B cell (primary cell): ENCODE data around the gene CCDC97. TPM values are rescaled to one million over a fixed set of nuclear protein-coding genes. Genes with fewer than 3 reads are reported as not detected.

ENCODE experiments used
- ATAC-seq: fragments of 200-7000 bp; cut with Tn5 transposase; one replicate; pipeline ENCODE4 v1.10.0; 2021; ENCODE audit warnings: low read depth, mild to moderate bottlenecking, moderate number of reproducible peaks, moderate library complexity
- CTCF ChIA-PET: fragments of 350-600 bp; sonication (Branson Sonifier 250); formaldehyde crosslinking; loops from one replicate; lab custom pipeline; 2021; ENCODE audit warnings: antibody characterized with exemption, inconsistent platforms; lab: Charles Lee
- POLR2A ChIA-PET: fragments of 350-600 bp; sonication (Branson Sonifier 250); formaldehyde crosslinking; loops from one replicate; lab custom pipeline; 2021; ENCODE audit warnings: antibody characterized with exemption; lab: Charles Lee
- DNase-seq: peaks from one replicate; pipeline ENCODE4 v3.0.0; 2013
- H2AFZ ChIP-seq: 2 replicates; pipeline ENCODE4 v1.6.1; 2012; ENCODE audit warnings: mild to moderate bottlenecking, low read depth, low read length; ENCODE audit not compliant: insufficient read depth, poor library complexity, severe bottlenecking
- H3K27ac ChIP-seq, 2 donors: 1 replicate in 1 of 2; 2 replicates in 1 of 2; pipeline ENCODE4 v1.5.1; 2012 to 2013; ENCODE audit warnings: low read length in 2 of 2, mild to moderate bottlenecking in 2 of 2, moderate library complexity in 1 of 2
- H3K27me3 ChIP-seq, 4 experiments: fragments of 200-600 bp in 1 of 4; sonication (generic) in 1 of 4; replicated peaks in 1 of 4; 1 replicate in 2 of 4; 2 replicates in 2 of 4; pipeline versions ENCODE4 v1.6.1 to v1.7.0; 2013 to 2016; ENCODE audit warnings: low read length in 3 of 4, mild to moderate bottlenecking in 2 of 4, mixed read lengths in 1 of 4, moderate library complexity in 1 of 4; ENCODE audit not compliant: insufficient read depth in 4 of 4, control insufficient read depth in 3 of 4; ENCODE audit errors: control extremely low read depth in 1 of 4
- H3K36me3 ChIP-seq, 2 experiments: replicated peaks in 1 of 2; 1 replicate in 1 of 2; 2 replicates in 1 of 2; pipeline versions ENCODE4 v1.6.1 to v1.7.1; 2013; ENCODE audit warnings: low read length in 1 of 2; ENCODE audit not compliant: insufficient read depth in 2 of 2, control insufficient read depth in 1 of 2; ENCODE audit errors: control extremely low read depth in 1 of 2, extremely low read depth in 1 of 2
- H3K4me1 ChIP-seq, 2 donors: fragments of 200-600 bp in 1 of 2; sonication (generic) in 1 of 2; 1 replicate in 1 of 2; 2 replicates in 1 of 2; pipeline versions ENCODE4 v1.5.1 to v1.6.1; 2013 to 2017; ENCODE audit warnings: low read length in 2 of 2; ENCODE audit not compliant: control insufficient read depth in 2 of 2, insufficient read depth in 2 of 2
- H3K4me2 ChIP-seq: replicated peaks from 2 replicates; pipeline ENCODE3; 2012; ENCODE audit warnings: mild to moderate bottlenecking, low read depth, low read length; ENCODE audit not compliant: poor library complexity, severe bottlenecking
- H3K4me3 ChIP-seq, 5 experiments: fragments of 200-600 bp in 1 of 5; sonication (generic) in 1 of 5; 1 replicate in 3 of 5; 2 replicates in 2 of 5; pipeline versions ENCODE4 v1.5.1 to v1.7.0; 2011 to 2016; ENCODE audit warnings: low read length in 4 of 5, mild to moderate bottlenecking in 4 of 5, low read depth in 2 of 5, control low read depth in 1 of 5, moderate library complexity in 1 of 5; ENCODE audit not compliant: insufficient read depth in 1 of 5; ENCODE audit errors: control extremely low read depth in 1 of 5, extremely low read depth in 1 of 5
- H3K79me2 ChIP-seq: fragments of 200-600 bp; sonication (generic); one replicate; pipeline ENCODE4 v1.6.0; 2016; ENCODE audit warnings: low read length; ENCODE audit not compliant: control insufficient read depth, insufficient read depth
- H3K9ac ChIP-seq: fragments of 200-600 bp; sonication (generic); 2 replicates; pipeline ENCODE4 v1.6.1; 2017; ENCODE audit warnings: mild to moderate bottlenecking, low read length, moderate library complexity
- H3K9me3 ChIP-seq, 3 donors: one replicate each; pipeline versions ENCODE4 v1.6.1 to v1.7.1; 2013; ENCODE audit warnings: low read length in 2 of 3; ENCODE audit not compliant: control insufficient read depth in 2 of 3, insufficient read depth in 1 of 3; ENCODE audit errors: control extremely low read depth in 1 of 3
- H4K20me1 ChIP-seq: 2 replicates; pipeline ENCODE4 v1.6.0; 2012; ENCODE audit warnings: mild to moderate bottlenecking, low read length; ENCODE audit not compliant: insufficient read depth, control insufficient read depth, poor library complexity, severe bottlenecking
- H3K27ac Mint-ChIP-seq: one replicate; pipeline ENCODE4 v1.8.0; 2021; ENCODE audit warnings: mixed read lengths
- H3K27me3 Mint-ChIP-seq: one replicate; pipeline ENCODE4 v1.8.0; 2021; ENCODE audit warnings: mixed read lengths
- H3K4me1 Mint-ChIP-seq: one replicate; pipeline ENCODE4 v1.8.0; 2021; ENCODE audit warnings: mixed read lengths
- H3K4me3 Mint-ChIP-seq: one replicate; pipeline ENCODE4 v1.8.0; 2021; ENCODE audit warnings: mixed read lengths
- H3K9me3 Mint-ChIP-seq: one replicate; pipeline ENCODE4 v1.8.0; 2022; ENCODE audit warnings: mixed read lengths; ENCODE audit not compliant: insufficient read depth
- EZH2 ChIP-seq: IDR thresholded peaks from 2 replicates; pipeline ENCODE4 v1.6.1; 2012; ENCODE audit warnings: borderline replicate concordance, low read depth, mild to moderate bottlenecking, moderate library complexity, low read length; ENCODE audit not compliant: insufficient read depth, poor library complexity, severe bottlenecking
- WGBS: methylation state at CpG from one replicate; pipeline ENCODE4 v1.1.5; 2013; ENCODE audit warnings: missing lambda C conversion rate; ENCODE audit not compliant: insufficient coverage; 5-methylcytosine and 5-hydroxymethylcytosine counted together
- intact Hi-C: fragments of 100-400 bp; cut with micrococcal nuclease; formaldehyde crosslinking; loops from one replicate; pipeline ENCODE4 v1.10.0; 2022
- polyA plus RNA-seq: library from polyadenylated mRNA; depleted of rRNA; stranded (reverse); fragments of >200 nt; gene quantifications from 2 replicates; pipeline ENCODE4 v1.2.3, GENCODE V29; 2012
- total RNA-seq, 2 donors: library from RNA; stranded (reverse); fragments of 120-200 nt in 1 of 2; gene quantifications; 1 replicate in 1 of 2; 2 replicates in 1 of 2; pipeline versions ENCODE4 v1.2.3 to v1.2.4, GENCODE V29; 2013 to 2022
- TF ChIP-seq, protein P1 (sequence below): fragments of 200-600 bp; IDR thresholded peaks from one replicate; pipeline ENCODE4 v1.8.0; 2022; ENCODE audit warnings: antibody characterized with exemption, mild to moderate bottlenecking

The CCDC97 gene
- total and polyA plus RNA-seq, 2 donors (not counting 1 experiment from before 2014, with no cell fraction given): 16.3 to 68.3 TPM

DNA sequence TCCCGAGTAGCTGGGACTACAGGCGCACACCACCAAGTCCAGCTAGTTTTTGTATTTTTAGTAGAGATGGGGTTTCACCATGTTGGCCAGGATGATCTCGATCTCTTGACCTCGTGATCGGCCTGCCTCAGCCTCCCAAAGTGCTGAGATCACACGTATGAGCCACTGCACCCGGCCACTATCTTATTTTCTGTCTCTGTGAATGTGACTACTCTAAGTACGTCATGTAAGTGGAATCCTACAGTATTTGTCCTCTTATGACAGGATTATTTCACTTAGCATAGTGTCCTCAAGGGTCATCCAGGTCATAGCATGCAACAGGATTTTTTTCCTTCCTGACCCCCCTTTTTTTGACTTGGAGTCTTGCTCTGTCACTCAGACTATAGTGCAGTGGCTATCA is 61.6 kb downstream of the CCDC97 start:
- intact Hi-C loops: no loop called here
- H3K36me3 ChIP-seq: no peaks in the 10 kb centered on the region
- peaks cover 31% of the 10 kb centered on the region for H3K79me2 ChIP-seq
- no peak overlapping the region for H3K4me3 Mint-ChIP-seq
- ChIA-PET POLR2A (interaction anchor here (0.7 kb wide), 1 partner anchor 709 kb away, joined by 3 read pairs; no protein-coding TSS in a partner anchor), CTCF (no interaction called here)
- H3K4me1 Mint-ChIP-seq: peaks cover 7% of the 10 kb centered on the region
- H3K9ac ChIP-seq: no peak overlapping the region
- no peak for DNase-seq
- H2AFZ ChIP-seq: no peak overlapping the region
- 96% methylated on average over 6 of the region's 8 CpGs for WGBS
- TF ChIP-seq, protein P1, sequence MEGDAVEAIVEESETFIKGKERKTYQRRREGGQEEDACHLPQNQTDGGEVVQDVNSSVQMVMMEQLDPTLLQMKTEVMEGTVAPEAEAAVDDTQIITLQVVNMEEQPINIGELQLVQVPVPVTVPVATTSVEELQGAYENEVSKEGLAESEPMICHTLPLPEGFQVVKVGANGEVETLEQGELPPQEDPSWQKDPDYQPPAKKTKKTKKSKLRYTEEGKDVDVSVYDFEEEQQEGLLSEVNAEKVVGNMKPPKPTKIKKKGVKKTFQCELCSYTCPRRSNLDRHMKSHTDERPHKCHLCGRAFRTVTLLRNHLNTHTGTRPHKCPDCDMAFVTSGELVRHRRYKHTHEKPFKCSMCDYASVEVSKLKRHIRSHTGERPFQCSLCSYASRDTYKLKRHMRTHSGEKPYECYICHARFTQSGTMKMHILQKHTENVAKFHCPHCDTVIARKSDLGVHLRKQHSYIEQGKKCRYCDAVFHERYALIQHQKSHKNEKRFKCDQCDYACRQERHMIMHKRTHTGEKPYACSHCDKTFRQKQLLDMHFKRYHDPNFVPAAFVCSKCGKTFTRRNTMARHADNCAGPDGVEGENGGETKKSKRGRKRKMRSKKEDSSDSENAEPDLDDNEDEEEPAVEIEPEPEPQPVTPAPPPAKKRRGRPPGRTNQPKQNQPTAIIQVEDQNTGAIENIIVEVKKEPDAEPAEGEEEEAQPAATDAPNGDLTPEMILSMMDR: no peak
- TF ChIP-seq EZH2: no peak
- peaks cover 0 to 13% of the 10 kb centered on the region in 2 donors for H3K4me1 ChIP-seq
- H3K4me3 ChIP-seq: no peak overlapping the region
- H3K9me3 ChIP-seq: no peaks in the 10 kb centered on the region
- H3K27me3 ChIP-seq: no peaks in the 10 kb centered on the region
- H3K9me3 Mint-ChIP-seq: no peaks in the 10 kb centered on the region
- no peak overlapping the region for H3K27ac Mint-ChIP-seq
- ATAC-seq: no peak
- no peaks in the 10 kb centered on the region for H4K20me1 ChIP-seq
- H3K27ac ChIP-seq: no peak overlapping the region
- no peaks in the 10 kb centered on the region for H3K27me3 Mint-ChIP-seq
- no peak overlapping the region for H3K4me2 ChIP-seq

- Histone ChIP-seq H4K20me1 (no peaks in the 10 kb centered on the region), H3K27ac (no peak overlapping the region), H3K4me3 (no peak overlapping the region), H3K79me2 (peaks cover 21% of the 10 kb centered on the region), H3K4me2 (no peak overlapping the region), H2AFZ (no peak overlapping the region), H3K36me3 (no peaks in the 10 kb centered on the region), H3K9me3 (no peaks in the 10 kb centered on the region), H3K9ac (no peak overlapping the region), H3K27me3 (no peaks in the 10 kb centered on the region), H3K4me1 (peaks cover 4 to 20% of the 10 kb centered on the region in 2 donors)
- ATAC-seq (no peak), DNase-seq (no peak)
- no peaks in the 10 kb centered on the region for H3K9me3 Mint-ChIP-seq
- WGBS: no CpG with 5 or more reads among the region's 2 CpGs
- no peak overlapping the region for H3K27ac Mint-ChIP-seq
- ChIA-PET CTCF (no interaction called here), POLR2A (no interaction called here)
- intact Hi-C loops: no loop called here
- H3K4me3 Mint-ChIP-seq: no peak overlapping the region
- H3K27me3 Mint-ChIP-seq: no peaks in the 10 kb centered on the region
- H3K4me1 Mint-ChIP-seq: peaks cover 16% of the 10 kb centered on the region
- TF ChIP-seq, protein P1: no peak
- no peak for TF ChIP-seq EZH2
Observed at GRCh38 chr19:41372501-41372900, 62.5 kb downstream of the CCDC97 start.
